Measurements from ENCODE around the gene KLHL40.

KLHL40 gene

GRCh38 chr3:42702066-42702951 lies 17.0 kb downstream of the KLHL40 start, which contains the start of gene HHATL:
TSS of gene HHATL (minus strand) at chr3:42702798. CDS start at chr3:42700826, 1,972 bp downstream.
- in situ Hi-C loops (cut with MboI; ENCODE audit: low sequenced_read_pairs) = no loop called here

GRCh38 chr3:42702982-42703694 lies 17.8 kb downstream of the KLHL40 start:
- in situ Hi-C loops (cut with MboI; ENCODE audit: low sequenced_read_pairs) = no loop called here

- in situ Hi-C loops (cut with MboI; ENCODE audit: low sequenced_read_pairs) = no loop called here
These were observed 18.3 kb downstream of the KLHL40 start for GRCh38 chr3:42703695-42704025.

- in situ Hi-C loops (cut with MboI; ENCODE audit: low sequenced_read_pairs) = no loop called here
These were observed 19.0 kb downstream of the KLHL40 start for GRCh38 chr3:42704136-42704841.

GRCh38 chr3:42705058-42705767 lies 19.9 kb downstream of the KLHL40 start:
- in situ Hi-C loops (cut with MboI; ENCODE audit: low sequenced_read_pairs) = no loop called here

GRCh38 chr3:42705962-42706585 lies 20.7 kb downstream of the KLHL40 start:
- in situ Hi-C loops (cut with MboI; ENCODE audit: low sequenced_read_pairs) = no loop called here

GRCh38 chr3:42706721-42707619 lies 21.6 kb downstream of the KLHL40 start:
- in situ Hi-C loops (cut with MboI; ENCODE audit: low sequenced_read_pairs) = no loop called here

- in situ Hi-C loops (cut with MboI; ENCODE audit: low sequenced_read_pairs) = no loop called here
These were observed 22.5 kb downstream of the KLHL40 start for GRCh38 chr3:42707620-42708355.

GRCh38 chr3:42708611-42709151 lies 23.3 kb downstream of the KLHL40 start:
- in situ Hi-C loops (cut with MboI; ENCODE audit: low sequenced_read_pairs) = no loop called here

GRCh38 chr3:42709621-42710020 lies 24.3 kb downstream of the KLHL40 start:
- in situ Hi-C loops (cut with MboI; ENCODE audit: low sequenced_read_pairs) = no loop called here

- in situ Hi-C loops (cut with MboI; ENCODE audit: low sequenced_read_pairs) = no loop called here
These were observed 25.1 kb downstream of the KLHL40 start for GRCh38 chr3:42710323-42711021.

GRCh38 chr3:42711491-42712343 lies 26.4 kb downstream of the KLHL40 start:
- in situ Hi-C loops (cut with MboI; ENCODE audit: low sequenced_read_pairs) = no loop called here

- in situ Hi-C loops (cut with MboI; ENCODE audit: low sequenced_read_pairs) = no loop called here
These were observed 27.0 kb downstream of the KLHL40 start for GRCh38 chr3:42712344-42712648.

- in situ Hi-C loops (cut with MboI; ENCODE audit: low sequenced_read_pairs) = no loop called here
These were observed 27.5 kb downstream of the KLHL40 start for GRCh38 chr3:42712688-42713372.

GRCh38 chr3:42713747-42714146 lies 28.4 kb downstream of the KLHL40 start:
- in situ Hi-C loops (cut with MboI; ENCODE audit: low sequenced_read_pairs) = no loop called here

- in situ Hi-C loops (cut with MboI; ENCODE audit: low sequenced_read_pairs) = no loop called here
These were observed 29.0 kb downstream of the KLHL40 start for GRCh38 chr3:42714171-42714852.
